Adrenal gland (tissue), 12 donors: Measurements from ENCODE around the gene BABAM2. TPM values are rescaled to one million over a fixed set of nuclear protein-coding genes. Genes with fewer than 3 reads are reported as not detected.

Source experiments
- DNase-seq, 7 donors: peaks; one replicate each; pipeline ENCODE4 v3.0.0-alpha.2; 2019 to 2020
- H3K27ac ChIP-seq, 5 donors: fragments of 200-600 bp; sonication (generic) in 4 of 5; 1 replicate in 3 of 5; 2 replicates in 2 of 5; pipeline versions ENCODE4 v1.5.1 to v1.8.0; 2016 to 2020; ENCODE audit warnings: mild to moderate bottlenecking in 1 of 5
- H3K27me3 ChIP-seq: fragments of 200-600 bp; 2 replicates; pipeline ENCODE4 v1.8.0; 2021
- H3K36me3 ChIP-seq, 2 donors: fragments of 200-600 bp; replicated peaks in 1 of 2; 1 replicate in 1 of 2; 2 replicates in 1 of 2; pipeline versions ENCODE4 v1.5.1 to v1.8.0; 2018 to 2022
- H3K4me1 ChIP-seq, 2 donors: fragments of 200-600 bp; replicated peaks in 1 of 2; 1 replicate in 1 of 2; 2 replicates in 1 of 2; pipeline versions ENCODE4 v1.5.1 to v1.8.0; 2018 to 2021
- H3K4me3 ChIP-seq, 4 donors: fragments of 200-600 bp; sonication (generic) in 3 of 4; one replicate each; pipeline ENCODE4 v1.5.1; 2016 to 2018
- H3K9me3 ChIP-seq, 3 donors: fragments of 200-600 bp; sonication (generic) in 1 of 3; replicated peaks in 1 of 3; 1 replicate in 2 of 3; 2 replicates in 1 of 3; pipeline versions ENCODE4 v1.5.1 to v1.8.0; 2016 to 2021
- POLR2A ChIP-seq, 2 donors: fragments of 450-650 bp; IDR thresholded peaks; one replicate each; pipeline ENCODE4 v1.6.1; 2017; ENCODE audit warnings: antibody characterized with exemption in 2 of 2, mild to moderate bottlenecking in 2 of 2, moderate library complexity in 1 of 2
- WGBS, 4 donors: extraction: QIAGEN DNeasy Blood & Tissue Kit in 2 of 4; methylation state at CpG; one replicate each; pipeline versions ENCODE4 v1.1.5 to v1.1.7; 2013 to 2017; 5-methylcytosine and 5-hydroxymethylcytosine counted together
- intact Hi-C, 2 donors: fragments of 100-400 bp; cut with DNase I; formaldehyde crosslinking; loops; one replicate each; pipeline versions ENCODE4 v1.14.1 to v1.15.0; 2022 to 2023
- polyA plus RNA-seq, 3 donors: library from polyadenylated mRNA; stranded (reverse); fragments of 200-250 nt in 2 of 3; fragments of 350-450 nt in 1 of 3; fragmentation: Illumina TruSeq in 1 of 3; extraction: RNeasy Lipid Tissue Mini Kit (QIAGEN cat#74804) in 1 of 3; gene quantifications; one replicate each; pipeline ENCODE4 v1.2.3, GENCODE V29; 2013 to 2014
- total RNA-seq, 9 donors: library from RNA; depleted of rRNA in 4 of 9; stranded (reverse); fragments of >200 nt in 4 of 9; fragments of 120-200 nt in 1 of 9; fragmentation: NEBNext Ultra II Directional in 1 of 9; extraction: Animal tissue kit (Norgen Biotek cat#: 25700) in 1 of 9; gene quantifications; one replicate each; pipeline versions ENCODE4 v1.1.0 to v1.2.4, GENCODE V29; 2013 to 2023
- TF ChIP-seq, protein P1 (sequence below), 6 experiments: fragments of 450-650 bp in 4 of 6; fragments of 200-600 bp in 2 of 6; sonication (generic) in 1 of 6; IDR thresholded peaks; 1 replicate in 5 of 6; 2 replicates in 1 of 6; pipeline versions ENCODE4 v1.5.1 to v1.8.0; 2016 to 2021; ENCODE audit warnings: antibody characterized with exemption in 6 of 6, mild to moderate bottlenecking in 2 of 6, moderate library complexity in 1 of 6
- donor health status: healthy with polysubstance abuse.
- donor health status: Bipolar disorder and iron deficiency.
- donor health status: DM: yes; HTN: yes; CAD: no.
- donor health status: DM: no; HTN: no; CAD: no.
- donor health status: DM: no; HTN: no; CAD: no.
- donor health status: DM: yes; HTN: yes; CAD: no.

The BABAM2 gene
- total and polyA plus RNA-seq, 12 donors = 88.2 to 925 (median 357) TPM

DNA sequence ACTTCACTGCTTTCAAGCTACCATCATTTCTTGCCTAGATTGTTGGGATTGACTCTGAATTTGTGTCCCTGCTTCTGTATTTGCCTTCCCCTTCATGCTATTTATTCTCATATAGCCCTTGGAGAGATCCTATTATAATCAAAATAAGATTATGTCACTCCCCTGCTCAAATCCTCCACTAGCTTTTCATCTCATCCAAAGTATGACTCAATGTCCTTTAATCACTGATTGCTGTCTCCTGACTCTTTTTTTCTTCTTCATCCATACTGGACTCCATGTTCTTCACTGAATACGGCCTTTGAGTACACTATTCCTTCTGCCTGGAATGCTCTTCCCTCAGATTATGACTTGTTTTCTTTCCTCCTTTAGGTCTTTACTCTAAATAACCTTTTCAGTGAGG lies 5.3 kb upstream of the BABAM2 start:
- Histone ChIP-seq H3K9me3 (no peaks in the 10 kb centered on the region), H3K4me3 (no peak overlapping the region), H3K27ac (peak overlapping the region in 2 of 5 donors; percentile 38 to 50), H3K4me1 (peaks cover 33 to 50% of the 10 kb centered on the region in 2 donors), H3K27me3 (no peaks in the 10 kb centered on the region), H3K36me3 (no peaks in the 10 kb centered on the region)
- TF ChIP-seq, protein P1, sequence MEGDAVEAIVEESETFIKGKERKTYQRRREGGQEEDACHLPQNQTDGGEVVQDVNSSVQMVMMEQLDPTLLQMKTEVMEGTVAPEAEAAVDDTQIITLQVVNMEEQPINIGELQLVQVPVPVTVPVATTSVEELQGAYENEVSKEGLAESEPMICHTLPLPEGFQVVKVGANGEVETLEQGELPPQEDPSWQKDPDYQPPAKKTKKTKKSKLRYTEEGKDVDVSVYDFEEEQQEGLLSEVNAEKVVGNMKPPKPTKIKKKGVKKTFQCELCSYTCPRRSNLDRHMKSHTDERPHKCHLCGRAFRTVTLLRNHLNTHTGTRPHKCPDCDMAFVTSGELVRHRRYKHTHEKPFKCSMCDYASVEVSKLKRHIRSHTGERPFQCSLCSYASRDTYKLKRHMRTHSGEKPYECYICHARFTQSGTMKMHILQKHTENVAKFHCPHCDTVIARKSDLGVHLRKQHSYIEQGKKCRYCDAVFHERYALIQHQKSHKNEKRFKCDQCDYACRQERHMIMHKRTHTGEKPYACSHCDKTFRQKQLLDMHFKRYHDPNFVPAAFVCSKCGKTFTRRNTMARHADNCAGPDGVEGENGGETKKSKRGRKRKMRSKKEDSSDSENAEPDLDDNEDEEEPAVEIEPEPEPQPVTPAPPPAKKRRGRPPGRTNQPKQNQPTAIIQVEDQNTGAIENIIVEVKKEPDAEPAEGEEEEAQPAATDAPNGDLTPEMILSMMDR (IDR thresholded peaks at IDR 0.05) = no peak
- intact Hi-C loops = loop anchor here in 1 of 2 donors (10.0 kb wide), 1 partner anchor 110 kb away; the partner anchor contains the start of gene MRPL33
- WGBS, 4 donors = 46 to 81% (median 67%) methylated on average over 1 of the region's 1 CpG
- no peak for DNase-seq

DNA sequence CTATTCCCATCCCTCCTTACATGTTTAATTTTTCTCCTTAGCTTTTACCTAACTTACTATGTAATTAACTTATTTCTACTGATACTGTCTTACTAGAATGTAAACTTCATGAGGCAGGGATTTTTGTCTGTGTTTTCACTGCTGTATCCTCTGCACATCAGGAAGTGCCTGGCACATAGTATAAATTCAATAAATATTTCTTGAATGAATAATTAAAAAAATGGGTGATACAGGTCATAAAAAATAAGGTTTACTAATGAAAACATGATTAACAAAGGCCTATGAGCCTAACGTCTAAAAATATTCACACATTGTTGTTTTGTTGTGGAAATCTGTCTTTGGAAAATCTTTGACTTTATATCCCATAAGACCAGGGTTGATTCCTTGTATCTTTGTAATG lies 4.9 kb upstream of the BABAM2 start:
- peak overlapping the region in 2 of 5 donors; percentile 38 to 50 for H3K27ac ChIP-seq
- intact Hi-C loops = loop anchor here in 1 of 2 donors (10.0 kb wide), 1 partner anchor 111 kb away; the partner anchor contains the start of gene MRPL33
- DNase-seq = no peak
- H3K36me3 ChIP-seq = no peaks in the 10 kb centered on the region
- no peak overlapping the region for H3K4me3 ChIP-seq
- H3K9me3 ChIP-seq = no peaks in the 10 kb centered on the region
- WGBS, 4 donors = 42 to 68% (median 62%) methylated on average over 1 of the region's 1 CpG
- H3K4me1 ChIP-seq = peaks cover 33 to 50% of the 10 kb centered on the region in 2 donors
- H3K27me3 ChIP-seq = no peaks in the 10 kb centered on the region
- no peak for TF ChIP-seq POLR2A (IDR thresholded peaks at IDR 0.05)
- TF ChIP-seq, protein P1 (IDR thresholded peaks at IDR 0.05) = no peak

DNA sequence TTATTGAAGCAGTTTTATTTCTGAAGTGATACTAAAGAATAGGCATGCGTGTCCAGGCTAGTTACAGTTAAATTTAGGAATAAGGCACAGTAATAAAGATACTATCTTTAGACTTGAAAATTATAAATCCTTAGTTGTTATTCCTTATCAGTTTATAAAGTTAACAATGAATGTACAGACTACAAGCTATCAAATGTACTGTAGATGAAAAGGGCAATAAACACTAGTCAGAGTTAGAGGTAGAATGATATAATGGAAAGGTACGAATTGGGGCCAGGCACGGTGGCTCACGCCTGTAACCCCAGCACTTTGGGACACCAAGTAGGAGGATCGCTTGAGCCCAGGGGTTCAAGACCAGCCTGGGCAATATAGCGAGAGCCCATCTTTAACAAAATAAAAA lies 4.2 kb upstream of the BABAM2 start:
- Histone ChIP-seq H3K4me1 (peaks cover 37 to 53% of the 10 kb centered on the region in 2 donors), H3K36me3 (no peaks in the 10 kb centered on the region), H3K9me3 (no peaks in the 10 kb centered on the region), H3K27ac (peak overlapping the region in 2 of 5 donors; percentile 35 to 38), H3K4me3 (no peak overlapping the region), H3K27me3 (no peaks in the 10 kb centered on the region)
- WGBS, 4 donors = 94 to 98% (median 94%) methylated on average over 6 of the region's 6 CpGs
- intact Hi-C loops = loop anchor here in 1 of 2 donors (10.0 kb wide), 1 partner anchor 112 kb away; the partner anchor contains the start of gene MRPL33
- TF ChIP-seq, protein P1 (IDR thresholded peaks at IDR 0.05) = no peak
- TF ChIP-seq POLR2A (IDR thresholded peaks at IDR 0.05) = no peak
- no peak for DNase-seq

DNA sequence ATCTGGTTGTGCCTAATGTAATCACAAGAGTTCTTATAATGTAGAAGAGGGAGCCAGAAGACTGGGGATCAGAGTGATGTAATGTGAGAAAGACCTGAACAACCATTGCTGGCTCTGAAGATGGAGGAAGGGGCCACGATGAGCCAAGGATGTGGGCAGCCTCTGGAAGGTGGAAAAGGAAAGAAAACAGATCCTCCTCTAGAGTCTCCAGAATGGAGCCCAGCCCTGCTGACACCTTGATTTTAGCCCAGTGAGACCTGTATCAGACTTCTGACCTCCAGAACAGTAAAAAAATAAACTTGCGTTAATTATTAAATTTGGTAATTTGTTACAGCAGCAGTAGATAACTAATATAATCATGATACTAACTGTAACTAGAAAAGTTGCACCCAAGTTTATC lies 3.4 kb upstream of the BABAM2 start:
- intact Hi-C loops = loop anchor here in 1 of 2 donors (10.0 kb wide), 1 partner anchor 112 kb away; the partner anchor contains the start of gene MRPL33
- 33 to 80% (median 60%) methylated on average over 2 of the region's 2 CpGs for WGBS, 4 donors

More for the DNA sequence above, 3.4 kb upstream of the BABAM2 start:
- Histone ChIP-seq H3K4me1 (peaks cover 41 to 61% of the 10 kb centered on the region in 2 donors), H3K27me3 (no peaks in the 10 kb centered on the region), H3K9me3 (no peaks in the 10 kb centered on the region), H3K36me3 (no peaks in the 10 kb centered on the region), H3K27ac (peak overlapping the region in 2 of 5 donors; percentile 15 to 35), H3K4me3 (no peak overlapping the region)
- no peak for TF ChIP-seq POLR2A (IDR thresholded peaks at IDR 0.05)
- TF ChIP-seq, protein P1 (IDR thresholded peaks at IDR 0.05) = no peak
- DNase-seq = no peak
